Neuronal stem cell (in vitro differentiated cells): Measurements from ENCODE around the gene PLPP2.

Experiments used
- DNase-seq: peaks from one replicate; pipeline ENCODE4 v3.0.0-alpha.2; 2013; ENCODE audit warnings: low spot score
- H2AFZ ChIP-seq: one replicate; pipeline ENCODE4 v1.6.1; 2013; ENCODE audit warnings: mild to moderate bottlenecking, low read length, inconsistent platforms
- H2AK5ac ChIP-seq: 2 replicates; pipeline ENCODE4 v1.6.1; 2013; ENCODE audit warnings: low read depth, mild to moderate bottlenecking, inconsistent platforms, low read length, moderate library complexity, mixed read lengths
- H2BK120ac ChIP-seq: 2 replicates; pipeline ENCODE4 v1.6.1; 2013; ENCODE audit warnings: low read depth, mild to moderate bottlenecking, inconsistent platforms, low read length, moderate library complexity, mixed read lengths
- H2BK12ac ChIP-seq: one replicate; pipeline ENCODE4 v1.6.1; 2013; ENCODE audit warnings: low read length, inconsistent platforms
- H2BK15ac ChIP-seq: 2 replicates; pipeline ENCODE4 v1.6.1; 2013; ENCODE audit warnings: mild to moderate bottlenecking, low read length, inconsistent platforms, mixed read lengths
- H2BK5ac ChIP-seq: one replicate; pipeline ENCODE4 v1.6.1; 2013; ENCODE audit warnings: inconsistent platforms, mild to moderate bottlenecking, low read length, moderate library complexity
- H3K14ac ChIP-seq: one replicate; pipeline ENCODE4 v1.6.1; 2013; ENCODE audit warnings: low read length, inconsistent platforms
- H3K18ac ChIP-seq: 2 replicates; pipeline ENCODE4 v1.6.1; 2013; ENCODE audit warnings: low read length, inconsistent platforms
- H3K23ac ChIP-seq: 2 replicates; pipeline ENCODE4 v1.6.1; 2013; ENCODE audit warnings: low read depth, mild to moderate bottlenecking, mixed read lengths, low read length, inconsistent platforms; ENCODE audit not compliant: poor library complexity
- H3K27ac ChIP-seq: replicated peaks from 3 replicates; pipeline ENCODE4 v1.5.1; 2013; ENCODE audit warnings: low read length, inconsistent platforms
- H3K27me3 ChIP-seq, 3 experiments: 2 replicates each; pipeline ENCODE4 v1.6.1; 2013; ENCODE audit warnings: low read length in 3 of 3, mild to moderate bottlenecking in 2 of 3, inconsistent platforms in 1 of 3, low read depth in 1 of 3, mixed read lengths in 1 of 3, moderate library complexity in 1 of 3; ENCODE audit not compliant: control insufficient read depth in 3 of 3, insufficient read depth in 3 of 3
- H3K36me3 ChIP-seq, 2 donors: replicated peaks in 1 of 2; 2 replicates each; pipeline ENCODE4 v1.6.1; 2013; ENCODE audit warnings: low read length in 2 of 2; ENCODE audit not compliant: control insufficient read depth in 2 of 2, insufficient read depth in 2 of 2
- H3K4ac ChIP-seq: 2 replicates; pipeline ENCODE4 v1.6.1; 2013; ENCODE audit warnings: inconsistent platforms, mild to moderate bottlenecking, low read length, moderate library complexity
- H3K4me1 ChIP-seq, 2 donors: 1 replicate in 1 of 2; 2 replicates in 1 of 2; pipeline ENCODE4 v1.6.1; 2013; ENCODE audit warnings: low read length in 2 of 2, low read depth in 1 of 2; ENCODE audit not compliant: control insufficient read depth in 2 of 2, insufficient read depth in 1 of 2
- H3K4me2 ChIP-seq: one replicate; pipeline ENCODE4 v1.6.1; 2013; ENCODE audit warnings: mild to moderate bottlenecking, low read length, inconsistent platforms; ENCODE audit not compliant: insufficient read depth, poor library complexity, severe bottlenecking
- H3K4me3 ChIP-seq, 2 donors: 2 replicates each; pipeline ENCODE4 v1.5.1; 2013; ENCODE audit warnings: low read length in 2 of 2, mild to moderate bottlenecking in 2 of 2, inconsistent platforms in 1 of 2, moderate library complexity in 1 of 2
- H3K79me1 ChIP-seq: one replicate; pipeline ENCODE4 v1.6.1; 2013; ENCODE audit warnings: low read depth, mild to moderate bottlenecking, inconsistent platforms, low read length, moderate library complexity
- H3K9ac ChIP-seq: one replicate; pipeline ENCODE4 v1.6.1; 2013; ENCODE audit warnings: mild to moderate bottlenecking, low read depth, low read length, inconsistent platforms; ENCODE audit not compliant: poor library complexity
- H3K9me3 ChIP-seq, 2 donors: replicated peaks in 1 of 2; 2 replicates each; pipeline versions ENCODE3 to v1.6.1; 2013; ENCODE audit warnings: low read length in 2 of 2, mild to moderate bottlenecking in 2 of 2, inconsistent platforms in 1 of 2, low read depth in 1 of 2, mixed read lengths in 1 of 2, moderate library complexity in 1 of 2; ENCODE audit not compliant: control insufficient read depth in 2 of 2, insufficient read depth in 1 of 2
- H4K8ac ChIP-seq: one replicate; pipeline ENCODE4 v1.6.1; 2013; ENCODE audit warnings: low read depth, mild to moderate bottlenecking, inconsistent platforms, low read length, moderate library complexity
- H4K91ac ChIP-seq: one replicate; pipeline ENCODE4 v1.6.1; 2013; ENCODE audit warnings: low read length, low read depth, mild to moderate bottlenecking, inconsistent platforms; ENCODE audit not compliant: poor library complexity
- WGBS, 2 donors: extraction: QIAGEN DNeasy Blood & Tissue Kit; methylation state at CpG; one replicate each; pipeline ENCODE4 v1.1.7; 2013; ENCODE audit warnings: missing lambda C conversion rate in 2 of 2, mixed read lengths in 1 of 2; ENCODE audit not compliant: insufficient read length in 2 of 2, insufficient replicate concordance in 1 of 2; ENCODE audit errors: extremely low coverage in 2 of 2; 5-methylcytosine and 5-hydroxymethylcytosine counted together

Gene PLPP2

GRCh38 chr19:336067-336614, 44.9 kb upstream of the PLPP2 start:
- Histone ChIP-seq H4K91ac (no peak overlapping the region), H2BK5ac (no peak overlapping the region), H3K18ac (peak overlapping the region; percentile 48), H2AFZ (no peak overlapping the region), H3K4me2 (peak overlapping the region; percentile 11), H3K14ac (peak overlapping the region; percentile 75), H3K27me3 (no peaks in the 10 kb centered on the region), H3K36me3 (peaks cover 18 to 64% of the 10 kb centered on the region in 2 donors), H4K8ac (peak overlapping the region; percentile 86), H3K27ac (no peak overlapping the region), H3K9ac (peak overlapping the region; percentile 72), H3K79me1 (peaks cover 22% of the 10 kb centered on the region), H2BK15ac (no peak overlapping the region), H3K9me3 (peaks cover 0 to 38% of the 10 kb centered on the region in 2 donors), H2AK5ac (no peak overlapping the region), H3K4ac (no peak overlapping the region), H2BK12ac (no peak overlapping the region), H2BK120ac (no peak overlapping the region), H3K4me3 (peak overlapping the region in 1 of 2 donors; percentile 50), H3K4me1 (peaks cover 0 to 3% of the 10 kb centered on the region in 2 donors), H3K23ac (peak overlapping the region; percentile 95)
- no peak for DNase-seq
- WGBS, 2 donors = no CpG with 5 or more reads among the region's 20 CpGs

- Histone ChIP-seq H3K9me3 (peaks cover 2 to 40% of the 10 kb centered on the region in 2 donors), H3K23ac (peak overlapping the region; percentile 95), H3K4me3 (no peak overlapping the region), H2AFZ (no peak overlapping the region), H2AK5ac (no peak overlapping the region), H2BK12ac (no peak overlapping the region), H3K79me1 (peaks cover 19% of the 10 kb centered on the region), H3K4me2 (no peak overlapping the region), H4K8ac (no peak overlapping the region), H2BK120ac (peak overlapping the region; percentile 81), H3K4ac (no peak overlapping the region), H3K14ac (peak overlapping the region; percentile 75), H3K27me3 (no peaks in the 10 kb centered on the region), H3K36me3 (peaks cover 22 to 64% of the 10 kb centered on the region in 2 donors), H3K9ac (peak overlapping the region; percentile 72), H3K18ac (peak overlapping the region; percentile 57), H3K4me1 (peaks cover 0 to 2% of the 10 kb centered on the region in 2 donors), H4K91ac (no peak overlapping the region), H2BK15ac (no peak overlapping the region), H3K27ac (no peak overlapping the region), H2BK5ac (no peak overlapping the region)
- DNase-seq = no peak
- WGBS, 2 donors = no CpG with 5 or more reads among the region's 21 CpGs
These were observed 44.4 kb upstream of the PLPP2 start for GRCh38 chr19:335486-336066.

- Histone ChIP-seq H3K18ac (no peak overlapping the region), H2BK15ac (no peak overlapping the region), H3K9me3 (peaks cover 3 to 39% of the 10 kb centered on the region in 2 donors), H3K27ac (no peak overlapping the region), H3K4me1 (peaks cover 0 to 2% of the 10 kb centered on the region in 2 donors), H3K4me3 (no peak overlapping the region), H3K9ac (peak overlapping the region; percentile 72), H3K79me1 (peaks cover 18% of the 10 kb centered on the region), H3K14ac (no peak overlapping the region), H3K4me2 (no peak overlapping the region), H3K23ac (peak overlapping the region; percentile 89), H4K91ac (no peak overlapping the region), H3K27me3 (no peaks in the 10 kb centered on the region), H2AFZ (no peak overlapping the region), H2BK12ac (no peak overlapping the region), H3K4ac (no peak overlapping the region), H2BK5ac (peak overlapping the region; percentile 0), H2AK5ac (no peak overlapping the region), H2BK120ac (peak overlapping the region; percentile 81), H3K36me3 (peaks cover 21 to 62% of the 10 kb centered on the region in 2 donors), H4K8ac (no peak overlapping the region)
- no peak for DNase-seq
- no CpG with 5 or more reads among the region's 9 CpGs for WGBS, 2 donors
These were observed 43.9 kb upstream of the PLPP2 start for GRCh38 chr19:335072-335471.

GRCh38 chr19:334296-335071, 43.3 kb upstream of the PLPP2 start:
- H3K4me3 ChIP-seq = no peak overlapping the region
- DNase-seq = no peak
- H3K27me3 ChIP-seq = no peaks in the 10 kb centered on the region
- no peak overlapping the region for H4K91ac ChIP-seq
- H4K8ac ChIP-seq = no peak overlapping the region
- no peak overlapping the region for H3K4me2 ChIP-seq
- peaks cover 6 to 42% of the 10 kb centered on the region in 2 donors for H3K9me3 ChIP-seq
- H3K27ac ChIP-seq = no peak overlapping the region
- H3K18ac ChIP-seq = no peak overlapping the region
- H2BK15ac ChIP-seq = no peak overlapping the region
- H2BK120ac ChIP-seq = no peak overlapping the region
- H3K23ac ChIP-seq = no peak overlapping the region
- peak overlapping the region; percentile 0 for H2BK5ac ChIP-seq
- no CpG with 5 or more reads among the region's 19 CpGs for WGBS, 2 donors
- peaks cover 25 to 62% of the 10 kb centered on the region in 2 donors for H3K36me3 ChIP-seq
- no peak overlapping the region for H3K9ac ChIP-seq
- no peak overlapping the region for H3K4ac ChIP-seq
- peaks cover 0 to 2% of the 10 kb centered on the region in 2 donors for H3K4me1 ChIP-seq
- no peak overlapping the region for H3K14ac ChIP-seq
- H2AFZ ChIP-seq = no peak overlapping the region
- no peak overlapping the region for H2AK5ac ChIP-seq
- H3K79me1 ChIP-seq = peaks cover 18% of the 10 kb centered on the region
- H2BK12ac ChIP-seq = no peak overlapping the region
